Suprapubic skin (tissue), 4 donors: ENCODE data around the gene CRYL1. TPM values are rescaled to one million over a fixed set of nuclear protein-coding genes. Genes with fewer than 3 reads are reported as not detected.

Experiments used
- DNase-seq, 2 donors: peaks; one replicate each; pipeline ENCODE4 v3.0.0-alpha.2; 2019; ENCODE audit warnings: low spot score in 2 of 2
- H3K27ac ChIP-seq: fragments of 200-600 bp; sonication (generic); one replicate; pipeline ENCODE4 v1.5.1; 2019
- H3K27me3 ChIP-seq: fragments of 200-600 bp; sonication (generic); one replicate; pipeline ENCODE4 v1.5.1; 2019
- H3K36me3 ChIP-seq: fragments of 200-600 bp; sonication (generic); one replicate; pipeline ENCODE4 v1.5.1; 2019
- H3K4me1 ChIP-seq: fragments of 200-600 bp; sonication (generic); one replicate; pipeline ENCODE4 v1.5.1; 2019
- H3K4me3 ChIP-seq: fragments of 200-600 bp; sonication (generic); one replicate; pipeline ENCODE4 v1.5.1; 2019; ENCODE audit warnings: mild to moderate bottlenecking
- H3K9me3 ChIP-seq: fragments of 200-600 bp; sonication (generic); one replicate; pipeline ENCODE4 v1.5.1; 2019
- EP300 ChIP-seq: sonication (generic); formaldehyde crosslinking; IDR thresholded peaks from one replicate; pipeline ENCODE4 v1.6.1; 2017; ENCODE audit warnings: antibody characterized with exemption
- POLR2A ChIP-seq, 2 donors: fragments of 450-650 bp; IDR thresholded peaks; one replicate each; pipeline ENCODE4 v1.6.1; 2017; ENCODE audit warnings: antibody characterized with exemption in 2 of 2, mild to moderate bottlenecking in 2 of 2, moderate library complexity in 2 of 2
- POLR2AphosphoS5 ChIP-seq, 3 donors: sonication (generic); formaldehyde crosslinking; IDR thresholded peaks; one replicate each; pipeline ENCODE4 v1.6.1; 2017; ENCODE audit warnings: antibody characterized with exemption in 3 of 3
- WGBS: methylation state at CpG from one replicate; pipeline ENCODE4 v1.1.5; 2018; 5-methylcytosine and 5-hydroxymethylcytosine counted together
- total RNA-seq, 4 donors: library from RNA; depleted of rRNA; stranded (reverse); fragments of >200 nt; gene quantifications; one replicate each; pipeline ENCODE4 v1.1.0, GENCODE V29; 2016
- TF ChIP-seq, protein P1 (sequence below), 2 donors: fragments of 200-600 bp in 1 of 2; fragments of 450-650 bp in 1 of 2; sonication (generic) in 1 of 2; IDR thresholded peaks; one replicate each; pipeline ENCODE4 v1.5.1; 2016 to 2019; ENCODE audit warnings: antibody characterized with exemption in 2 of 2, mild to moderate bottlenecking in 1 of 2, moderate library complexity in 1 of 2

The CRYL1 gene
- total RNA-seq, 4 donors from 2014 or later: 15.9 to 20.1 (median 18.4) TPM

DNA sequence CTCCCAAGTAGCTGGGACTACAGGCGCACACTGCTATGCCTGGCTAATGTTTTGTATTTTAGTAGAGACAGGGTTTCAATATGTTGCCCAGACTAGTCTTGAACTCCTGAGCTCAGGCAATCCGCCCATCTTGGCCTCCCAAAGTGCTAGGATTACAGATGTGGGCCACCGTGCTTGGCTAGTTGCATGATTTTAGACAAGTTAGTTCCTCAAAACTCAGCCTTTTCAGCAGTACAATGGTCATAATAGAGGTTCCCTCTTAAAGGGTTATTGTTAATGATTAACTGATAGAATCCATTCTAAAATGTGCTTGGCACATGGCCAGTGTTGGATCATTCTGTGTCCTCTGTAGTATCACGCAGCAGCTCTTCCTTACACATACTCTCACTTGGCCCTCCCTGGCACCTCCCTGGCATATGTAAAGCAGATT is 21.8 kb upstream of the CRYL1 start:
- no peaks in the 10 kb centered on the region for H3K36me3 ChIP-seq
- H3K27ac ChIP-seq: no peak overlapping the region
- TF ChIP-seq, protein P1, sequence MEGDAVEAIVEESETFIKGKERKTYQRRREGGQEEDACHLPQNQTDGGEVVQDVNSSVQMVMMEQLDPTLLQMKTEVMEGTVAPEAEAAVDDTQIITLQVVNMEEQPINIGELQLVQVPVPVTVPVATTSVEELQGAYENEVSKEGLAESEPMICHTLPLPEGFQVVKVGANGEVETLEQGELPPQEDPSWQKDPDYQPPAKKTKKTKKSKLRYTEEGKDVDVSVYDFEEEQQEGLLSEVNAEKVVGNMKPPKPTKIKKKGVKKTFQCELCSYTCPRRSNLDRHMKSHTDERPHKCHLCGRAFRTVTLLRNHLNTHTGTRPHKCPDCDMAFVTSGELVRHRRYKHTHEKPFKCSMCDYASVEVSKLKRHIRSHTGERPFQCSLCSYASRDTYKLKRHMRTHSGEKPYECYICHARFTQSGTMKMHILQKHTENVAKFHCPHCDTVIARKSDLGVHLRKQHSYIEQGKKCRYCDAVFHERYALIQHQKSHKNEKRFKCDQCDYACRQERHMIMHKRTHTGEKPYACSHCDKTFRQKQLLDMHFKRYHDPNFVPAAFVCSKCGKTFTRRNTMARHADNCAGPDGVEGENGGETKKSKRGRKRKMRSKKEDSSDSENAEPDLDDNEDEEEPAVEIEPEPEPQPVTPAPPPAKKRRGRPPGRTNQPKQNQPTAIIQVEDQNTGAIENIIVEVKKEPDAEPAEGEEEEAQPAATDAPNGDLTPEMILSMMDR (IDR thresholded peaks at IDR 0.05): no peak
- TF ChIP-seq POLR2A (IDR thresholded peaks at IDR 0.05) (no peak), EP300 (no peak), POLR2AphosphoS5 (IDR thresholded peaks at IDR 0.05) (no peak)
- no peaks in the 10 kb centered on the region for H3K4me1 ChIP-seq
- no peaks in the 10 kb centered on the region for H3K9me3 ChIP-seq
- 77% methylated on average over 4 of the region's 4 CpGs for WGBS
- DNase-seq: no peak
- no peaks in the 10 kb centered on the region for H3K27me3 ChIP-seq
- no peak overlapping the region for H3K4me3 ChIP-seq

DNA sequence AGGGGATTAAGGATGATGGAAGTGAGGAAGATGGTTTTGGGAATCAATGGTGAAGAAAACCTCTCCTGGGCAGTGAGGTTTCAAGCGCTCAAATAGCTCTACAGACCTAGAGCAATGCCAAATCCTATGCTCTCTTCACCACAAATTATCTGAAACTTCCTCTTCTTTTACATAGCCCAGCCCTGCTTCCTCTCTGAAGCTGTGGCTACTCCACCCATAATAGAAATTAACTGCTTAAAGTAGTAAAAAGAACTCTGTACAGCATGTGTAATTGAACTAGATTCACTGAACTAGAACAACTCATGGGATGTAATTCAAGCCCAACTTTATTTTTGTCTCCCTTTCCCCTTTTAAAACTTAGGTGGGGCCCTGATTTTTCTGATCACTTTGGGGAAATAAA is 20.9 kb upstream of the CRYL1 start:
- no peak for TF ChIP-seq POLR2A (IDR thresholded peaks at IDR 0.05)
- TF ChIP-seq, protein P1 (IDR thresholded peaks at IDR 0.05): no peak
- no peak for TF ChIP-seq EP300
- TF ChIP-seq POLR2AphosphoS5 (IDR thresholded peaks at IDR 0.05): no peak
- H3K4me1 ChIP-seq: no peaks in the 10 kb centered on the region
- no peaks in the 10 kb centered on the region for H3K27me3 ChIP-seq
- no peak overlapping the region for H3K27ac ChIP-seq
- H3K36me3 ChIP-seq: no peaks in the 10 kb centered on the region
- WGBS: 48% methylated on average over 1 of the region's 1 CpG
- no peak for DNase-seq
- H3K9me3 ChIP-seq: no peaks in the 10 kb centered on the region
- no peak overlapping the region for H3K4me3 ChIP-seq

DNA sequence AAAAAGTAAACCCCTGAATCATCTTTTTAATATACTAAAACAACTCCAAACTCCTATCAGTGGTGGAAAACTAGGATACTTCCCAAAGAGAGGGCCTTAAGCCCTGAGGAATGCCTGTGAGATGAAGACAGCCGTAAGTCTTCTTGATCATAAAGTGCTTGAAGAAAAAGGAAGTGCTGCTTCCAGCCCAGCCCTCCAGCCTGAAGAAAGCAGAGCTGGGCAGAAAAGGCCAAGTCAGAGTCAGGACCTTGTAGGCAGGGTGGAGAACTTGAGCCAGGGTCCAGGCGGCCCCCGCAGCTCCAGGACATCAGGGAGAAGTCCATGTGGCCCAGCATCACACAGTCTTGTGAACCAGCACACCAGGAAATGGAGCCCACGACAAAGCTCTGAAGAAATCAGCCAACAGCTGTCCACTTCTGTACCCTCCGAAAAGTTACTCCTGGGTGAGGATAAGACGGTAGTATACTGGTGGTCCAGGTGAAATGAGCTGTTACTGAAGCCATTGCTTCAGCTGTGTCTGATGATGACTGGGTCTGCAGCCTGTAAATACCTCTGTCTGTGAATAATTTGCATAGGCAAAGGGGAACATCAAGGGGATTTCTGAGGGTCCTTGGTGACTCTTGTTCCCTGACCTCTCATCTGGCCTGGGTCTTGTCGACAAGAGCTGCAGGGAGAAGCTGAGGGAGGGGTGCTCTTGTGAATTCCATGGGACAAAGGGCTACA is 18.7 kb upstream of the CRYL1 start:
- H3K4me3 ChIP-seq: no peak overlapping the region
- TF ChIP-seq POLR2A (IDR thresholded peaks at IDR 0.05) (no peak), EP300 (no peak), POLR2AphosphoS5 (IDR thresholded peaks at IDR 0.05) (no peak)
- TF ChIP-seq, protein P1 (IDR thresholded peaks at IDR 0.05): no peak
- no peaks in the 10 kb centered on the region for H3K27me3 ChIP-seq
- no peaks in the 10 kb centered on the region for H3K4me1 ChIP-seq
- no peaks in the 10 kb centered on the region for H3K36me3 ChIP-seq
- DNase-seq: no peak
- H3K27ac ChIP-seq: no peak overlapping the region
- 93% methylated on average over 6 of the region's 7 CpGs for WGBS
- no peaks in the 10 kb centered on the region for H3K9me3 ChIP-seq

GRCh38 chr13:20536992-20537391 is 11.3 kb upstream of the CRYL1 start:
- Histone ChIP-seq H3K4me3 (no peak overlapping the region), H3K4me1 (no peaks in the 10 kb centered on the region), H3K27ac (no peak overlapping the region), H3K36me3 (no peaks in the 10 kb centered on the region), H3K9me3 (no peaks in the 10 kb centered on the region), H3K27me3 (no peaks in the 10 kb centered on the region)
- TF ChIP-seq, protein P1 (IDR thresholded peaks at IDR 0.05): no peak
- TF ChIP-seq POLR2AphosphoS5 (IDR thresholded peaks at IDR 0.05): no peak
- no peak for TF ChIP-seq EP300
- no peak for TF ChIP-seq POLR2A (IDR thresholded peaks at IDR 0.05)
- DNase-seq: no peak

DNA sequence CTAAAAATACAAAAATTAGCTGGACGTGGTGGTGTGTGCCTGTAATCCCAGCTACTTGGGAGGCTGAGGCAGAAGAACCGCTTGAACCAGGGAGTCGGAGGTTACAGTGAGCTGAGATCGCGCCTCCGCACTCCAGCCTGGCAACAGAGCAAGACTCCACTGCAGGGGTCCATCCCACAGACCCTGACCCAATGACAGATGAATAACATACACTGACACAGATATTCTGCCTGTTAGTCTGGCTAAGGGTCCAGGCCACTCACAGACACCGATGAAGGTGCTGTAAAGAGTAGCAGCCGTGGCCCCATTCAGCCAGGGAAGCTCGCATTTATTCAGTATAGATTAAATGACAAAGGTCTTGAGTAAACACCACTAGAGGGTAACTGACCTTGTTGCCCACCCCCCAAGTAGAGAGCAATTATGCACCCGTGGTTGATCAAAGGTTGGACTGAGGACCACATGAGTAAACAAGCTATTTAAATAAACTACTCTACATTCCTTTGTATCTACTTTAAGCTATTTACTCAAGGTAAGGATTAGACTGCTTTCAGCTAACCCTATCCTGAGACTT is 8.5 kb upstream of the CRYL1 start:
- H3K36me3 ChIP-seq: no peaks in the 10 kb centered on the region
- H3K4me3 ChIP-seq: no peak overlapping the region
- TF ChIP-seq EP300 (no peak), POLR2A (IDR thresholded peaks at IDR 0.05) (no peak), POLR2AphosphoS5 (IDR thresholded peaks at IDR 0.05) (no peak)
- TF ChIP-seq, protein P1 (IDR thresholded peaks at IDR 0.05): no peak
- no peaks in the 10 kb centered on the region for H3K9me3 ChIP-seq
- no peak for DNase-seq
- 81% methylated on average over 10 of the region's 10 CpGs for WGBS
- H3K27ac ChIP-seq: no peak overlapping the region
- no peaks in the 10 kb centered on the region for H3K27me3 ChIP-seq
- no peaks in the 10 kb centered on the region for H3K4me1 ChIP-seq
